ENCODE results near the gene SRPK2. TPM values are rescaled to one million over a fixed set of nuclear protein-coding genes. Genes with fewer than 3 reads are reported as not detected.

SRPK2 gene
- total and polyA plus RNA-seq, 2 of the 8 experiments (the other 6 are each of a cell fraction or from before 2014, with no cell fraction given), result 10.0 to 47.1 TPM

DNA sequence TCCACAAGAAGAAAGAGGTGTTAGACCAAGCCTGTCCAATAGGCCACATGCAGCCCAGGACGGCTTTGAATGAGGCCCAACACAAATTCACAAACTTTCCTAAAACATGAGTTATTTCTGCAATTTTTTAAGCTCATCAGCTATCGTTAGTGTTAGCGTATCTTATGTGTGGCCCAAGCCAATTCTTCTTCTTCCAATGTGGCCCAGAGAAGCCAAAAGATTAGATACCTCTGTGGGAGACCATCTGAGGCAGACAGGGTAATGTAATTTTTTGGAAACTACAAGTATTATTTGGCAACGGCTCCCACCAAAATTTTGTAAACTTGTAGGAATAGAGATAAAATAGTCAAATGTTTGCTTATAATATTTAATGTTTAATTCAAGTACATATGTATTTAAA, 153.8 kb downstream of the SRPK2 start:
- H3K27me3 ChIP-seq (replicated peaks in 1 of 4; ENCODE audit: control insufficient read depth in 3 of 4, extremely low read depth in 1 of 4, insufficient read depth in 3 of 4, low read length in 3 of 4), result no peaks in the 10 kb centered on the region
- ChIA-PET CTCF (ENCODE audit: partially characterized antibody) (interaction anchor here (0.7 to 1.4 kb wide), 2 partner anchors 165 to 374 kb away, joined by 3 read pairs; no protein-coding TSS in a partner anchor), POLR2A (ENCODE audit: partially characterized antibody) (no interaction called here)
- H2BK15ac ChIP-seq (ENCODE audit: low read length), result no peak overlapping the region
- H3K9ac ChIP-seq (replicated peaks in 1 of 4; ENCODE audit: extremely low read depth in 1 of 4, low read depth in 3 of 4, low read length in 3 of 4), result no peak overlapping the region
- peaks cover 0 to 58% of the 10 kb centered on the region in 2 experiments; a peak in 3 of 4 replicates for H3K79me2 ChIP-seq (ENCODE audit: control insufficient read depth in 1 of 2, insufficient read depth in 2 of 2, low read length in 2 of 2)
- H4K5ac ChIP-seq (ENCODE audit: insufficient read length, low read depth, low read length), result no peak overlapping the region
- no peak overlapping the region for H3K27ac ChIP-seq (ENCODE audit: low read depth, low read length)
- no peak overlapping the region for H4K8ac ChIP-seq (ENCODE audit: extremely low read depth, insufficient read depth, low read length)
- H2AFZ ChIP-seq (ENCODE audit: low read length), result no peak overlapping the region
- no peak overlapping the region for H3K4ac ChIP-seq (replicated peaks; ENCODE audit: insufficient read length, low read depth, low read length)
- H3K4me1 ChIP-seq (replicated peaks in 1 of 4; ENCODE audit: control insufficient read depth in 3 of 4, insufficient read depth in 4 of 4, low read length in 3 of 4), result no peaks in the 10 kb centered on the region; a peak in 1 of 7 replicates
- H3K4me2 ChIP-seq (ENCODE audit: insufficient read depth in 1 of 2, low read depth in 2 of 2, low read length in 2 of 2), result no peak overlapping the region
- no peak overlapping the region for H2BK20ac ChIP-seq (ENCODE audit: low read length)
- no peak overlapping the region for H3K56ac ChIP-seq (replicated peaks; ENCODE audit: insufficient read length, low read depth, low read length)
- H3K36me3 ChIP-seq (ENCODE audit: control insufficient read depth in 2 of 4, insufficient read depth in 4 of 4, low read length in 3 of 4), result no peaks in the 10 kb centered on the region
- H2BK12ac ChIP-seq (ENCODE audit: low read depth, low read length), result no peak overlapping the region
- DNase-seq (ENCODE audit: low read depth in 1 of 2, low spot score in 2 of 2) (no peak), FAIRE-seq (no peak)
- H4K91ac ChIP-seq (replicated peaks; ENCODE audit: insufficient read length, low read length), result no peak overlapping the region
- H3K23ac ChIP-seq (ENCODE audit: insufficient read length), result no peak overlapping the region
- WGBS, 2 experiments (ENCODE audit: extremely low coverage in 1 of 2, insufficient coverage in 1 of 2, insufficient read length in 1 of 2, insufficient replicate concordance in 2 of 2, low coverage in 1 of 2, low lambda C conversion rate in 2 of 2, missing lambda C conversion rate in 1 of 2), result 88% methylated on average over 4 of the region's 4 CpGs; no CpG with 5 or more reads in 1 of the 2 experiments
- H2BK5ac ChIP-seq (ENCODE audit: low read depth, low read length), result no peak overlapping the region
- H3K14ac ChIP-seq (ENCODE audit: insufficient read length), result no peak overlapping the region
- no peaks in the 10 kb centered on the region for H3K9me3 ChIP-seq (ENCODE audit: insufficient read depth in 2 of 2, low read depth in 1 of 2, low read length in 1 of 2)
- no peak overlapping the region for H3K4me3 ChIP-seq (ENCODE audit: extremely low read depth in 1 of 4, insufficient read depth in 2 of 4, low read depth in 3 of 4, low read length in 4 of 4)
- H2BK120ac ChIP-seq (replicated peaks; ENCODE audit: low read depth, low read length), result no peak overlapping the region
- no peak overlapping the region for H3K18ac ChIP-seq (ENCODE audit: extremely low read depth, low read length)
- no peak overlapping the region for H2AK5ac ChIP-seq (ENCODE audit: low read depth, low read length)
- TF ChIP-seq, protein P1, sequence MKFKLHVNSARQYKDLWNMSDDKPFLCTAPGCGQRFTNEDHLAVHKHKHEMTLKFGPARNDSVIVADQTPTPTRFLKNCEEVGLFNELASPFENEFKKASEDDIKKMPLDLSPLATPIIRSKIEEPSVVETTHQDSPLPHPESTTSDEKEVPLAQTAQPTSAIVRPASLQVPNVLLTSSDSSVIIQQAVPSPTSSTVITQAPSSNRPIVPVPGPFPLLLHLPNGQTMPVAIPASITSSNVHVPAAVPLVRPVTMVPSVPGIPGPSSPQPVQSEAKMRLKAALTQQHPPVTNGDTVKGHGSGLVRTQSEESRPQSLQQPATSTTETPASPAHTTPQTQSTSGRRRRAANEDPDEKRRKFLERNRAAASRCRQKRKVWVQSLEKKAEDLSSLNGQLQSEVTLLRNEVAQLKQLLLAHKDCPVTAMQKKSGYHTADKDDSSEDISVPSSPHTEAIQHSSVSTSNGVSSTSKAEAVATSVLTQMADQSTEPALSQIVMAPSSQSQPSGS (IDR thresholded peaks at IDR 0.05; ENCODE audit: low read length), result no peak
- no peak for TF ChIP-seq KDM5A (IDR thresholded peaks at IDR 0.05; ENCODE audit: low read length)
- TF ChIP-seq, protein P2, sequence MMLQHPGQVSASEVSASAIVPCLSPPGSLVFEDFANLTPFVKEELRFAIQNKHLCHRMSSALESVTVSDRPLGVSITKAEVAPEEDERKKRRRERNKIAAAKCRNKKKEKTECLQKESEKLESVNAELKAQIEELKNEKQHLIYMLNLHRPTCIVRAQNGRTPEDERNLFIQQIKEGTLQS (IDR thresholded peaks at IDR 0.05; ENCODE audit: insufficient read depth, low read depth, low read length), result no peak
- TF ChIP-seq RXRA (IDR thresholded peaks at IDR 0.05; ENCODE audit: insufficient read depth, low read depth, low read length), result no peak
- TF ChIP-seq TCF12 (IDR thresholded peaks at IDR 0.05; ENCODE audit: low read depth, low read length), result no peak
- TF ChIP-seq TAF7 (optimal IDR thresholded peaks at IDR 0.05; ENCODE audit: borderline replicate concordance, low read depth, low read length), result no peak
- TF ChIP-seq SP2 (IDR thresholded peaks at IDR 0.05; ENCODE audit: low read length), result no peak
- TF ChIP-seq CEBPB (IDR thresholded peaks at IDR 0.05; ENCODE audit: low read depth, low read length), result no peak
- no peak for TF ChIP-seq RNF2 (IDR thresholded peaks at IDR 0.05; ENCODE audit: borderline replicate concordance, low read depth, low read length, missing control alignments, poor library complexity, severe bottlenecking)
- TF ChIP-seq TEAD4 (IDR thresholded peaks at IDR 0.05; ENCODE audit: low read depth, low read length), result no peak
- H4K20me1 ChIP-seq (replicated peaks in 1 of 2; ENCODE audit: control insufficient read depth in 1 of 2, insufficient read depth in 2 of 2, low read length in 2 of 2), result peaks cover 0 to 4% of the 10 kb centered on the region in 2 experiments
- no peaks in the 10 kb centered on the region; the same call in 1 of the 2 replicates for H3K23me2 ChIP-seq (ENCODE audit: low read depth, low read length)
- no peaks in the 10 kb centered on the region; the same call in 1 of the 2 replicates for H3K79me1 ChIP-seq (ENCODE audit: low read depth, low read length)
